KMS-11 (cell line): ENCODE data around the gene MESD.

Experiments used
- H2AFZ ChIP-seq: fragments of 200-600 bp; sonication (generic); 2 replicates; pipeline ENCODE4 v1.6.1; 2016; ENCODE audit warnings: antibody characterized with exemption, mixed run types, low read depth
- H3K27ac ChIP-seq: fragments of 200-600 bp; sonication (generic); 2 replicates; pipeline ENCODE4 v1.6.1; 2016; ENCODE audit warnings: mild to moderate bottlenecking, mixed run types
- H3K27me3 ChIP-seq: fragments of 200-600 bp; sonication (generic); 2 replicates; pipeline ENCODE4 v1.6.1; 2017; ENCODE audit warnings: mild to moderate bottlenecking, low read depth, mixed run types, moderate library complexity; ENCODE audit not compliant: insufficient read depth
- H3K36me3 ChIP-seq: fragments of 200-600 bp; sonication (generic); 2 replicates; pipeline ENCODE4 v1.6.1; 2017; ENCODE audit warnings: mild to moderate bottlenecking, mixed run types; ENCODE audit not compliant: insufficient read depth
- H3K4me1 ChIP-seq: fragments of 200-600 bp; sonication (generic); 2 replicates; pipeline ENCODE4 v1.6.1; 2016; ENCODE audit warnings: mild to moderate bottlenecking, low read depth, mixed run types; ENCODE audit not compliant: poor library complexity, severe bottlenecking
- H3K4me2 ChIP-seq: fragments of 200-600 bp; sonication (generic); 2 replicates; pipeline ENCODE4 v1.7.0; 2016; ENCODE audit warnings: mild to moderate bottlenecking, mixed run types
- H3K4me3 ChIP-seq: fragments of 200-600 bp; sonication (generic); IDR thresholded peaks from 2 replicates; pipeline ENCODE4 v1.6.1; 2017; ENCODE audit warnings: low read depth, low read length, mixed read lengths; ENCODE audit not compliant: insufficient read depth
- H3K79me2 ChIP-seq: fragments of 200-600 bp; sonication (generic); 2 replicates; pipeline ENCODE4 v1.6.1; 2016; ENCODE audit warnings: low read depth, mixed run types; ENCODE audit not compliant: insufficient read depth
- H3K9ac ChIP-seq: fragments of 200-600 bp; sonication (generic); 2 replicates; pipeline ENCODE4 v1.6.1; 2016; ENCODE audit warnings: mild to moderate bottlenecking, mixed run types
- H4K20me1 ChIP-seq: fragments of 200-600 bp; sonication (generic); 2 replicates; pipeline ENCODE4 v1.6.1; 2016; ENCODE audit warnings: mild to moderate bottlenecking, mixed run types; ENCODE audit not compliant: insufficient read depth
- TF ChIP-seq, protein P1 (sequence below): fragments of 200-600 bp; sonication (generic); conservative IDR thresholded peaks from 2 replicates; pipeline ENCODE4 v1.6.1; 2017; ENCODE audit warnings: low read depth, mild to moderate bottlenecking, antibody characterized with exemption, low read length, moderate library complexity, mixed read lengths

MESD gene

DNA sequence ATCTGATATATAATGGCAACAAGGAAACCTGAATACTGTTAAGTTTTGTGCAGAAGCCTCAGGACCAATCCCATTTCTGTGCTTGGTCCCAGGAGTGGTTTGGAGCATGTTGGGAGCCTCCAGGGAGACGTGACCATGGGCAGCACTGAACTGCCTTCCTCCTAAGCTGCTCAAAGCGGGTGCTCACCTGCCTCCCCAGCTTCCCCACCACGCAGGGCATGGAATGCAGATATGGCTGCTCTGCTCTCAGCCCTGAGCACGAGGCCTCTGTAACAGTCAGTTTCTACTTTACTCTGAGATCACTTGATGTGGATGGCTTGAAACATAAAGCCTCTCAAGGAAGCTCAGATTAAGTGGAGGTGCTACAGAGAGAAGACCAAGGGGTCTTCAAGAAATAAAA lies 49.3 kb downstream of the MESD start:
- H3K9ac ChIP-seq: no peak overlapping the region
- H3K27ac ChIP-seq: no peak overlapping the region
- no peaks in the 10 kb centered on the region for H3K79me2 ChIP-seq
- H3K4me3 ChIP-seq: no peak overlapping the region
- H4K20me1 ChIP-seq: no peaks in the 10 kb centered on the region
- TF ChIP-seq, protein P1, sequence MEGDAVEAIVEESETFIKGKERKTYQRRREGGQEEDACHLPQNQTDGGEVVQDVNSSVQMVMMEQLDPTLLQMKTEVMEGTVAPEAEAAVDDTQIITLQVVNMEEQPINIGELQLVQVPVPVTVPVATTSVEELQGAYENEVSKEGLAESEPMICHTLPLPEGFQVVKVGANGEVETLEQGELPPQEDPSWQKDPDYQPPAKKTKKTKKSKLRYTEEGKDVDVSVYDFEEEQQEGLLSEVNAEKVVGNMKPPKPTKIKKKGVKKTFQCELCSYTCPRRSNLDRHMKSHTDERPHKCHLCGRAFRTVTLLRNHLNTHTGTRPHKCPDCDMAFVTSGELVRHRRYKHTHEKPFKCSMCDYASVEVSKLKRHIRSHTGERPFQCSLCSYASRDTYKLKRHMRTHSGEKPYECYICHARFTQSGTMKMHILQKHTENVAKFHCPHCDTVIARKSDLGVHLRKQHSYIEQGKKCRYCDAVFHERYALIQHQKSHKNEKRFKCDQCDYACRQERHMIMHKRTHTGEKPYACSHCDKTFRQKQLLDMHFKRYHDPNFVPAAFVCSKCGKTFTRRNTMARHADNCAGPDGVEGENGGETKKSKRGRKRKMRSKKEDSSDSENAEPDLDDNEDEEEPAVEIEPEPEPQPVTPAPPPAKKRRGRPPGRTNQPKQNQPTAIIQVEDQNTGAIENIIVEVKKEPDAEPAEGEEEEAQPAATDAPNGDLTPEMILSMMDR: no peak
- H2AFZ ChIP-seq: no peak overlapping the region
- H3K36me3 ChIP-seq: no peaks in the 10 kb centered on the region
- H3K4me1 ChIP-seq: no peaks in the 10 kb centered on the region
- H3K4me2 ChIP-seq: no peak overlapping the region
- H3K27me3 ChIP-seq: no peaks in the 10 kb centered on the region

DNA sequence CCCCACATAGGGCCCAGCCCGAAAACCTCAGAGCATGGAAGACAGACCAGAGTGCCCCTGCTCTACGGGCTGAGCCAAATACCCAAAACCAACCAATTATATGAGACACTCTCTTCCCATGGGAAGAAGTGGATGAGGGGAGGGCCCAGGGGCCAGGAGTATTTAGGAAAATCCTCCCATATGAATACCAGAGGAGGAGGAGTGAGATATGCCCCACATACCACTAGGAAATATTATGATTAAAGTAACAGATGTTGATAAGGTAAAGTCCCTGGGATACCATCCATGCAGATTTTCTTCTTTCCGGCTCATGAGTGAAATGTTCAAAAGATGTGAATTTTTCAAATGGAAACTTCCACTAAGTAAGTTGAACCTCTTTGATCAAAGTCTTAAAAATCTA lies 50.4 kb downstream of the MESD start:
- Histone ChIP-seq H3K4me3 (no peak overlapping the region), H2AFZ (no peak overlapping the region), H4K20me1 (no peaks in the 10 kb centered on the region), H3K9ac (no peak overlapping the region), H3K36me3 (no peaks in the 10 kb centered on the region), H3K4me2 (no peak overlapping the region), H3K27ac (no peak overlapping the region), H3K4me1 (no peaks in the 10 kb centered on the region), H3K79me2 (no peaks in the 10 kb centered on the region), H3K27me3 (no peaks in the 10 kb centered on the region)
- TF ChIP-seq, protein P1: no peak

DNA sequence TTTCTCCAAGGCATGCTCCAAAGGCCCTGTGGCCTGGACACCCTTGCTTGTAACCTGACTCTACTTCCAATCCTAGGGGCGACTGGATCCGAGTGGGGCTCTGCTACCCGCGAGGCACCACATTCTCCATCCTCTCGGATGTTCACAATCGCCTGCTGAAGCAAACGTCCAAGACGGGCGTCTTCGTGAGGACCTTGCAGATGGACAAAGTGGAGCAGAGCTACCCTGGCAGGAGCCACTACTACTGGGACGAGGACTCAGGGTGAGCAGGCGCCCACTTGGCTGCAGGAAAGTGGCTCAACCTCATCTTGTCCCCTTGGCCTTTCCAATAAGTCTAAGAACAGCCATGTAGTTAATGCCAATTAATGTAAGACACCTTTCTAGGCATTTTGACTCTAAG lies 51.9 kb downstream of the MESD start:
- no peak overlapping the region for H3K9ac ChIP-seq
- H3K4me2 ChIP-seq: no peak overlapping the region
- H3K4me1 ChIP-seq: no peaks in the 10 kb centered on the region
- no peak overlapping the region for H3K4me3 ChIP-seq
- no peaks in the 10 kb centered on the region for H3K79me2 ChIP-seq
- H3K27me3 ChIP-seq: no peaks in the 10 kb centered on the region
- no peaks in the 10 kb centered on the region for H4K20me1 ChIP-seq
- TF ChIP-seq, protein P1: no peak
- no peak overlapping the region for H2AFZ ChIP-seq
- H3K36me3 ChIP-seq: no peaks in the 10 kb centered on the region
- H3K27ac ChIP-seq: no peak overlapping the region

DNA sequence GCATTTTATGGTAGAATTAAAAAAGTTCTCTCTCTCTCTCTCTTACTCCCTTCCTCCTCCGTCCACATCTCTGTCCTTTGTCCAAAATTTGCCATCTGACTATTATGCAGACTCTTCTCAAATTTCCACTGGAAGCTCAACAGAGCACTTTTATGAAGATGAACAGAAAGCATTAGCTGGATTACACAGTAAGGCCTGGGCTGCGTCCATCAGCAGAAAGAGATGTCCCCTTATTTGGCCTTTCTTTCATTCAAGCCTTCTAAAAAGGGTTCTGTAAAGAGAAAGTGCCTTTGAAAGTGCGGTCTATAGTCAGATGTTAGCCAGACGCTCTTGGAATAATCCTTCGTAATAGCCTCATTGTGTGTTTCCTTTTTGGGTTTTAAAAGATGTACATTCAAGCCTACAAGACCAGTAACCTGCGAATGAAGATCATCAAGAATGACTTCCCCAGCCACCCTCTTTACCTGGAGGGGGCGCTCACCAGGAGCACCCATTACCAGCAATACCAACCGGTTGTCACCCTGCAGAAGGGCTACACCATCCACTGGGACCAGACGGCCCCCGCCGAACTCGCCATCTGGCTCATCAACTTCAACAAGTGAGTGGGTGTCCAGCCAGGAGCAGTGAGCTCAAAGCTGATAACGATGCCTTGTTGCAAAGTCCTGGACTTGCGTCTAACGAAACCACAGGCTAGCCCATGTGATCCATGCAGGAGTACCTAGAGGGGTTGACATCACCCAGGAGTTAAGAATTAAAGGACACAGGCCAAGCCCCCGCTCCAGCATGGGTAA lies 53.1 kb downstream of the MESD start:
- no peak overlapping the region for H3K4me2 ChIP-seq
- H3K4me1 ChIP-seq: no peaks in the 10 kb centered on the region
- H3K9ac ChIP-seq: no peak overlapping the region
- no peaks in the 10 kb centered on the region for H4K20me1 ChIP-seq
- H3K79me2 ChIP-seq: no peaks in the 10 kb centered on the region
- no peaks in the 10 kb centered on the region for H3K36me3 ChIP-seq
- no peak overlapping the region for H3K27ac ChIP-seq
- no peaks in the 10 kb centered on the region for H3K27me3 ChIP-seq
- TF ChIP-seq, protein P1: no peak
- no peak overlapping the region for H3K4me3 ChIP-seq
- no peak overlapping the region for H2AFZ ChIP-seq
